HEK293T (cell line): ENCODE results near the gene RAB44.
"Not testable (repeated sequence)": the region's sequence is repeated elsewhere in the genome, so short reads cannot be mapped to it uniquely, and the experiment has no call there.

ENCODE experiments used
- CTCF ChIA-PET: fragments of 350-600 bp; formaldehyde crosslinking; extraction: SDS; loops from one replicate; lab custom pipeline; 2021; ENCODE audit warnings: antibody characterized with exemption, inconsistent platforms; lab: Yijun Ruan, JAX
- POLR2A ChIA-PET: fragments of 350-600 bp; formaldehyde crosslinking; extraction: SDS; loops from one replicate; lab custom pipeline; 2020; ENCODE audit warnings: antibody characterized with exemption, inconsistent platforms; lab: Yijun Ruan, JAX
- DNase-seq: peaks from one replicate; pipeline ENCODE4 v3.0.0; 2012; ENCODE audit warnings: mixed read lengths; ENCODE audit errors: extremely low spot score
- ARNT ChIP-seq: fragments of 450-650 bp; IDR thresholded peaks from 2 replicates; pipeline ENCODE4 v1.6.1; 2017; ENCODE audit warnings: mild to moderate bottlenecking
- BHLHE40 ChIP-seq: fragments of 450-650 bp; IDR thresholded peaks from 2 replicates; pipeline ENCODE4 v1.6.1; 2016; ENCODE audit warnings: mild to moderate bottlenecking, moderate library complexity, borderline replicate concordance
- CTBP1 ChIP-seq: fragments of 450-650 bp; IDR thresholded peaks from 2 replicates; pipeline ENCODE4 v1.6.1; 2016; ENCODE audit warnings: borderline replicate concordance
- FOXA1 ChIP-seq: fragments of 450-650 bp; IDR thresholded peaks from 2 replicates; pipeline ENCODE4 v1.6.1; 2016; ENCODE audit warnings: mild to moderate bottlenecking
- FOXK2 ChIP-seq: fragments of 450-650 bp; IDR thresholded peaks from 2 replicates; pipeline ENCODE4 v1.6.1; 2016; ENCODE audit warnings: mild to moderate bottlenecking
- FOXM1 ChIP-seq: fragments of 450-650 bp; IDR thresholded peaks from 2 replicates; pipeline ENCODE4 v1.6.1; 2017; ENCODE audit warnings: mild to moderate bottlenecking, borderline replicate concordance
- HDGF ChIP-seq: fragments of 450-650 bp; IDR thresholded peaks from 2 replicates; pipeline ENCODE4 v1.6.1; 2017; ENCODE audit warnings: antibody characterized with exemption, borderline replicate concordance
- L3MBTL2 ChIP-seq: fragments of 450-650 bp; conservative IDR thresholded peaks from 2 replicates; pipeline ENCODE4 v1.6.1; 2016; ENCODE audit warnings: mild to moderate bottlenecking
- LEF1 ChIP-seq: fragments of 450-650 bp; IDR thresholded peaks from 2 replicates; pipeline ENCODE4 v1.6.1; 2017; ENCODE audit warnings: mild to moderate bottlenecking, borderline replicate concordance
- NFRKB ChIP-seq: fragments of 450-650 bp; IDR thresholded peaks from 2 replicates; pipeline ENCODE4 v1.6.1; 2016; ENCODE audit warnings: mild to moderate bottlenecking, moderate library complexity
- PKNOX1 ChIP-seq: fragments of 450-650 bp; IDR thresholded peaks from 2 replicates; pipeline ENCODE4 v1.6.1; 2016
- SP1 ChIP-seq: fragments of 450-650 bp; IDR thresholded peaks from 2 replicates; pipeline ENCODE4 v1.6.1; 2017
- SUZ12 ChIP-seq: fragments of 450-650 bp; IDR thresholded peaks from 2 replicates; pipeline ENCODE4 v1.6.1; 2016; ENCODE audit warnings: mild to moderate bottlenecking
- TARDBP ChIP-seq: fragments of 450-650 bp; IDR thresholded peaks from 2 replicates; pipeline ENCODE4 v1.6.1; 2016
- ZNF384 ChIP-seq: fragments of 450-650 bp; IDR thresholded peaks from 2 replicates; pipeline ENCODE4 v1.6.1; 2016

Gene RAB44

GRCh38 chr6:36700071-36700812, 2.6 kb downstream of the RAB44 start:
- ChIA-PET POLR2A (no interaction called here), CTCF (no interaction called here)
- no peak for TF ChIP-seq ZNF384
- no peak for TF ChIP-seq FOXA1
- no peak for TF ChIP-seq L3MBTL2
- TF ChIP-seq TARDBP = no peak
- TF ChIP-seq LEF1 = no peak
- no peak for TF ChIP-seq NFRKB
- no peak for TF ChIP-seq CTBP1
- TF ChIP-seq FOXK2 = no peak
- DNase-seq = no peak

GRCh38 chr6:36700831-36701230, 3.2 kb downstream of the RAB44 start:
- CTCF ChIA-PET = no interaction called here
- DNase-seq = no peak
- POLR2A ChIA-PET = no interaction called here
- TF ChIP-seq ZNF384 (no peak), HDGF (no peak), FOXM1 (no peak), CTBP1 (no peak), PKNOX1 (no peak), BHLHE40 (no peak), SUZ12 (no peak)

- CTCF ChIA-PET = no interaction called here
- TF ChIP-seq PKNOX1 (no peak), FOXA1 (no peak), SUZ12 (no peak), L3MBTL2 (no peak), NFRKB (no peak), FOXM1 (no peak), CTBP1 (no peak), LEF1 (no peak), BHLHE40 (no peak), FOXK2 (no peak), TARDBP (no peak), ZNF384 (no peak)
- POLR2A ChIA-PET = no interaction called here
- no peak for DNase-seq
Measured at GRCh38 chr6:36701401-36701991, 3.9 kb downstream of the RAB44 start.

GRCh38 chr6:36702656-36703055, 5.0 kb downstream of the RAB44 start:
- DNase-seq = no peak
- POLR2A ChIA-PET = no interaction called here
- CTCF ChIA-PET = no interaction called here
- TF ChIP-seq CTBP1 (no peak), SP1 (no peak), PKNOX1 (no peak)

GRCh38 chr6:36703081-36703606, 5.5 kb downstream of the RAB44 start:
- ChIA-PET POLR2A (no interaction called here), CTCF (no interaction called here)
- TF ChIP-seq CTBP1 = no peak
- DNase-seq = no peak

- DNase-seq = no peak
- TF ChIP-seq SP1 = no peak
- no peak for TF ChIP-seq FOXK2
- no peak for TF ChIP-seq BHLHE40
- no peak for TF ChIP-seq CTBP1
- no peak for TF ChIP-seq PKNOX1
- TF ChIP-seq HDGF = no peak
- TF ChIP-seq ARNT = no peak
- TF ChIP-seq FOXM1 = no peak
- TF ChIP-seq ZNF384 = no peak
- no peak for TF ChIP-seq LEF1
- TF ChIP-seq SUZ12 = no peak
- no peak for TF ChIP-seq TARDBP
- POLR2A ChIA-PET = interaction anchor here (1.0 kb wide), 1 partner anchor 25 kb away, joined by 3 read pairs; the partner anchor contains the start of gene CDKN1A
- CTCF ChIA-PET = no interaction called here
Measured at GRCh38 chr6:36703982-36704381, 6.4 kb downstream of the RAB44 start.

- not testable (repeated sequence) for DNase-seq
- CTCF ChIA-PET = interaction anchor here (1.6 kb wide), 1 partner anchor 19 kb away, joined by 5 read pairs; no protein-coding TSS in a partner anchor
- POLR2A ChIA-PET = interaction anchor here (1.0 kb wide), 1 partner anchor 26 kb away, joined by 3 read pairs; the partner anchor contains the start of gene CDKN1A
Measured at GRCh38 chr6:36704961-36705577, 7.4 kb downstream of the RAB44 start.
